HFFc6 (cell line): ENCODE results near the gene DLG4. TPM values are rescaled to one million over a fixed set of nuclear protein-coding genes. Genes with fewer than 3 reads are reported as not detected.

Experiments
- DNase-seq: peaks from one replicate; pipeline ENCODE4 v3.0.0-alpha.2; 2018
- H3K27ac Mint-ChIP-seq: 2 replicates; pipeline ENCODE4 v1.8.0; 2020; ENCODE audit warnings: mild to moderate bottlenecking, mixed read lengths
- H3K27me3 Mint-ChIP-seq: 2 replicates; pipeline ENCODE4 v1.8.0; 2021; ENCODE audit warnings: mild to moderate bottlenecking, moderate library complexity, mixed read lengths; ENCODE audit not compliant: insufficient read depth
- H3K36me3 Mint-ChIP-seq: 2 replicates; pipeline ENCODE4 v1.8.0; 2021; ENCODE audit warnings: low read depth, mixed read lengths
- H3K4me1 Mint-ChIP-seq: 2 replicates; pipeline ENCODE4 v1.8.0; 2020; ENCODE audit warnings: low read depth, mixed read lengths
- H3K4me3 Mint-ChIP-seq: 2 replicates; pipeline ENCODE4 v1.8.0; 2020; ENCODE audit warnings: mild to moderate bottlenecking, moderate library complexity, mixed read lengths
- H3K9me3 Mint-ChIP-seq: 2 replicates; pipeline ENCODE4 v1.8.0; 2020; ENCODE audit warnings: mild to moderate bottlenecking, mixed read lengths
- total RNA-seq, 6 experiments: library from RNA; stranded (reverse); fragmentation: NEBNext Ultra II Directional; extraction: Animal tissue kit (Norgen Biotek cat#: 25700); gene quantifications; 2 replicates in 1 of 6; 3 replicates in 5 of 6; pipeline ENCODE4 v1.2.3, GENCODE V29; 2021
- TF ChIP-seq, protein P1 (sequence below): fragments of 200-600 bp; sonication (generic); IDR thresholded peaks from 2 replicates; pipeline ENCODE4 v1.5.0; 2021; ENCODE audit warnings: antibody characterized with exemption, mild to moderate bottlenecking

The DLG4 gene
- total RNA-seq, 6 experiments from 2014 or later: 27.8 to 34.3 (median 28.1) TPM

DNA sequence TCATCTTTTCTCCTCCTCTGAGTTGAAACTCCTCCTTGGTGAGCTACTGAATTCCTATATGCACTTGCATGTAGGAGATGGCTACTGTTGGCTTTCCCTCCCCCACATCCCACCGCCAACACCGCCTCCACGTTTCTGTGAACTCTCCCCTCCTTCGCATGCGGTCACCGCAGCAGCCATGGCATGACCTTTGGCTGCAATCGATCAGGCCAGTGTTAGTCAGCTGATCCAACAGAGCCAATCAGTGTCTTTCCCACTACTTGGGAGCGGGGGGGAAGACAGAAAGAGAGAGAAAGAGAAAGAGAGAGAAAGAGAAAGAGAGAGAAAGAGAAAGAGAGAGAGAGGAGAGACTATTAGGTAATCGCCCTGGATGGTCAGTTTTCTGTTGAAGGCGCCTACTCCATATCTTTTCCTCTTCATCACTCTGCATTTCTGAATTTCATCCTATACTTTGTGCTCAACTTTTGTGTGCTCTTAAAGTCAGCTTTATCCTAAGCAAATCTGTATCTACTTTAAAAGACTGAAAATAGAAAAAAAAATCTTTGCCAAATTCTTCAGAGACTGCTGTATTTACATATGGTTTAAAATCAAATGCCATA, 63.2 kb downstream of the DLG4 start:
- H3K4me3 Mint-ChIP-seq: no peak overlapping the region
- no peaks in the 10 kb centered on the region for H3K36me3 Mint-ChIP-seq
- no peaks in the 10 kb centered on the region for H3K9me3 Mint-ChIP-seq
- peaks cover 38% of the 10 kb centered on the region for H3K27me3 Mint-ChIP-seq
- no peak for DNase-seq
- H3K27ac Mint-ChIP-seq: no peak overlapping the region
- no peaks in the 10 kb centered on the region for H3K4me1 Mint-ChIP-seq
- TF ChIP-seq, protein P1, sequence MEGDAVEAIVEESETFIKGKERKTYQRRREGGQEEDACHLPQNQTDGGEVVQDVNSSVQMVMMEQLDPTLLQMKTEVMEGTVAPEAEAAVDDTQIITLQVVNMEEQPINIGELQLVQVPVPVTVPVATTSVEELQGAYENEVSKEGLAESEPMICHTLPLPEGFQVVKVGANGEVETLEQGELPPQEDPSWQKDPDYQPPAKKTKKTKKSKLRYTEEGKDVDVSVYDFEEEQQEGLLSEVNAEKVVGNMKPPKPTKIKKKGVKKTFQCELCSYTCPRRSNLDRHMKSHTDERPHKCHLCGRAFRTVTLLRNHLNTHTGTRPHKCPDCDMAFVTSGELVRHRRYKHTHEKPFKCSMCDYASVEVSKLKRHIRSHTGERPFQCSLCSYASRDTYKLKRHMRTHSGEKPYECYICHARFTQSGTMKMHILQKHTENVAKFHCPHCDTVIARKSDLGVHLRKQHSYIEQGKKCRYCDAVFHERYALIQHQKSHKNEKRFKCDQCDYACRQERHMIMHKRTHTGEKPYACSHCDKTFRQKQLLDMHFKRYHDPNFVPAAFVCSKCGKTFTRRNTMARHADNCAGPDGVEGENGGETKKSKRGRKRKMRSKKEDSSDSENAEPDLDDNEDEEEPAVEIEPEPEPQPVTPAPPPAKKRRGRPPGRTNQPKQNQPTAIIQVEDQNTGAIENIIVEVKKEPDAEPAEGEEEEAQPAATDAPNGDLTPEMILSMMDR: no peak

DNA sequence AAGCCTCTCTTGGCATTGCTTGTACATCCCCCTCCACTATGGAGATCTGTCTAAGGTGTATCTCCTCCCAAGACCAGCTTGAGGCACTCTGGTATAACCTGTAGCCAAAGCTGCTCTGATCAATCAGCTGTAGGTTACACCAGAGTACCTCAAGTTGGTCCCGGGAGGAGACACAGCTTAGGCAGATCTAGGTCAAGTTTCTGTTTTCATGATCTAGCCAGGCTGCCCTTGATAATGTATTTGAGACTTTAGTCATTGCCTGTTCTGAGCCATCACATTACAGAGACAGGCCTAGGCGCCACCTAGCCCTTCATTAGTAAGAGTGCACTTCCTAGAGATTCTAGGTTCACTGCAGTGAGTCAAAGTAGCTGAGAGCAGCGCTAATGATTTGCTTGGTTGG, 71.9 kb downstream of the DLG4 start:
- peaks cover 6% of the 10 kb centered on the region; the same call in 1 of the 2 replicates for H3K4me1 Mint-ChIP-seq
- H3K9me3 Mint-ChIP-seq: no peaks in the 10 kb centered on the region
- no peak for DNase-seq
- no peak overlapping the region for H3K4me3 Mint-ChIP-seq
- H3K27ac Mint-ChIP-seq: no peak overlapping the region
- no peaks in the 10 kb centered on the region for H3K36me3 Mint-ChIP-seq
- TF ChIP-seq, protein P1: no peak
- H3K27me3 Mint-ChIP-seq: peaks cover 13% of the 10 kb centered on the region

DNA sequence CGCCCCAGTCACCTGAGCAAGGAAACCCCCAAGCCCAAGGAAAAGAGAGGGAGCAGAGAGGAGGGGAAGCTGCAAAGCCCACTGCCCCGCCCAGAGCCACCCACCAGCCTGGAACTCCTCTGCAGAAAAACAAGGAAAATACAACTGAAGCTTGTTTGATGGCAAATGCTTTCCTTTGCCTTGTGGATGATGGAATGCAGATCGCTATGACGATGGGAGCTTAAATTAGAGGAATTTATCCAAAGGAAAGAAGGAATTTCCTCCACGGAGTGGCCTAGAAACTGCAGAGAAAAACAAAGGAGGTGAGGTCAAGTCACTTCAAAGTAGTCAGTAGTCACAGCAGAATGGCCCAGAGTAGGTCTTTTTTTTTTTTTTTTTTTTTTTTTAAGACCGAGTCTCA, 73.5 kb downstream of the DLG4 start:
- Mint-ChIP-seq H3K4me3 (no peak overlapping the region), H3K36me3 (no peaks in the 10 kb centered on the region), H3K27ac (no peak overlapping the region), H3K9me3 (no peaks in the 10 kb centered on the region), H3K4me1 (peaks cover 6% of the 10 kb centered on the region; the same call in 1 of the 2 replicates), H3K27me3 (peaks cover 20% of the 10 kb centered on the region)
- TF ChIP-seq, protein P1: no peak
- peak; percentile 25 for DNase-seq

DNA sequence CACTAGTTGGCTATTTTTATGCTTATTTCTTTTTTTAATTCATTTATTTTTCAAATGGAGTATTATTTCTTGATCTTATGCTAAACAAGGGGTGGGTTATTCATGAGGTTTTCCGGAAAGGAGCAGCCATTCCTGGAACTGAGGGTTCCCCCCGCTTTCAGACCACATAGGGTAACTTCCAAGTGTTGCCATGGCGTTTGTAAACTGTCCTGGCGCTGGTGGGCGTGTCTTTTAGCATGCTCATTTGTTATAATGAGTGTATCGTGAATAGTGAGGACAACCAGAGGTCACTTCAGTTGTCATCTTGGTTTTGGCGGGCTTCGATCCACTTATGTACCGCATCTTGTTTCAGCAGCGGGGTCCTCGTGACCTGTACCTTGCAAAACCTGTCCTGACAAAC, 75.4 kb downstream of the DLG4 start:
- Mint-ChIP-seq H3K27me3 (peaks cover 31% of the 10 kb centered on the region), H3K27ac (no peak overlapping the region), H3K9me3 (no peaks in the 10 kb centered on the region), H3K4me1 (peaks cover 6% of the 10 kb centered on the region; the same call in 1 of the 2 replicates), H3K4me3 (no peak overlapping the region), H3K36me3 (no peaks in the 10 kb centered on the region)
- TF ChIP-seq, protein P1: no peak
- no peak for DNase-seq

DNA sequence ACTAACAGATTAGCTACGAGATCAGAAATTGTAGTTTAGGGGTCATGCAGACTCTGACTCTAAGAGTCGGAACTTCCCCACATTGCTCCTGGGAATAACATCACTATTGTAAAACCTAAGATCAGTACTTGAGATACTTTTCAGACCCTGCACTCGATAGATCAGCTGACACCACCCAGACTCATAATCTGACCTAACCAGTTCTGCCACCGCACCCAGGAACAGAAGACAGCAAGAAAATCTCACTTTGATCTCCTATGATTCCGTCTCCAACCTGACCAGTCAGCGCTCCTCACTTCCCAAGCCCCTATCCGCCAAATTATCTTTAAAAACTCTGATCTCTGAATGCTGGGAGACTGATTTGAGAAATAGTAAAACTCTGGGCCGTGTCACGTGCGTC, 77.8 kb downstream of the DLG4 start:
- no peak for DNase-seq
- TF ChIP-seq, protein P1: no peak
- no peak overlapping the region for H3K4me3 Mint-ChIP-seq
- peaks cover 6% of the 10 kb centered on the region; the same call in 1 of the 2 replicates for H3K4me1 Mint-ChIP-seq
- H3K27ac Mint-ChIP-seq: no peak overlapping the region
- no peaks in the 10 kb centered on the region for H3K9me3 Mint-ChIP-seq
- H3K27me3 Mint-ChIP-seq: peaks cover 35% of the 10 kb centered on the region
- no peaks in the 10 kb centered on the region for H3K36me3 Mint-ChIP-seq
